GM23248 (cell line): ENCODE results near the gene CCL13. TPM values are rescaled to one million over a fixed set of nuclear protein-coding genes. Genes with fewer than 3 reads are reported as not detected.

Source experiments
- DNase-seq: peaks from one replicate; pipeline ENCODE4 v3.0.0-alpha.2; 2015
- H2AFZ ChIP-seq: fragments of 200-600 bp; sonication (generic); 2 replicates; pipeline ENCODE4 v1.6.1; 2016; ENCODE audit warnings: antibody characterized with exemption
- H3F3A ChIP-seq: fragments of 200-600 bp; sonication (generic); 2 replicates; pipeline ENCODE4 v1.6.1; 2016; ENCODE audit warnings: mild to moderate bottlenecking, antibody characterized with exemption, mixed run types; ENCODE audit not compliant: insufficient read depth
- H3K27ac ChIP-seq: fragments of 200-600 bp; sonication (generic); 2 replicates; pipeline ENCODE4 v1.5.1; 2016; ENCODE audit warnings: mild to moderate bottlenecking
- H3K27me3 ChIP-seq: fragments of 200-600 bp; sonication (generic); replicated peaks from 2 replicates; pipeline ENCODE4 v1.6.1; 2016; ENCODE audit warnings: mild to moderate bottlenecking; ENCODE audit not compliant: insufficient read depth
- H3K36me3 ChIP-seq: fragments of 200-600 bp; sonication (generic); 2 replicates; pipeline ENCODE4 v1.6.1; 2016; ENCODE audit warnings: low read depth, mild to moderate bottlenecking
- H3K4me1 ChIP-seq: fragments of 200-600 bp; sonication (generic); 2 replicates; pipeline ENCODE4 v1.6.1; 2016; ENCODE audit warnings: mild to moderate bottlenecking; ENCODE audit not compliant: insufficient read depth
- H3K4me2 ChIP-seq: fragments of 200-600 bp; sonication (generic); one replicate; pipeline ENCODE4 v1.6.1; 2016; ENCODE audit warnings: mild to moderate bottlenecking; ENCODE audit not compliant: unreplicated experiment
- H3K4me3 ChIP-seq: fragments of 200-600 bp; sonication (generic); 2 replicates; pipeline ENCODE4 v1.5.1; 2016; ENCODE audit warnings: mild to moderate bottlenecking
- H3K79me2 ChIP-seq: fragments of 200-600 bp; sonication (generic); 2 replicates; pipeline ENCODE4 v1.6.1; 2016; ENCODE audit warnings: mild to moderate bottlenecking; ENCODE audit not compliant: insufficient read depth
- H3K9ac ChIP-seq: fragments of 200-600 bp; sonication (generic); 2 replicates; pipeline ENCODE4 v1.6.1; 2016; ENCODE audit warnings: mild to moderate bottlenecking
- H3K9me2 ChIP-seq: fragments of 200-600 bp; sonication (generic); 2 replicates; pipeline ENCODE4 v1.6.1; 2016; ENCODE audit warnings: mixed run types, mild to moderate bottlenecking, moderate library complexity; ENCODE audit not compliant: insufficient read depth
- H3K9me3 ChIP-seq: fragments of 200-600 bp; sonication (generic); one replicate; pipeline ENCODE4 v1.6.1; 2017; ENCODE audit warnings: low read depth
- H4K20me1 ChIP-seq: fragments of 200-600 bp; sonication (generic); 2 replicates; pipeline ENCODE4 v1.6.0; 2016; ENCODE audit not compliant: insufficient read depth
- EZH2 ChIP-seq: fragments of 200-600 bp; sonication (generic); IDR thresholded peaks from 2 replicates; pipeline ENCODE4 v1.6.1; 2018; ENCODE audit warnings: antibody characterized with exemption, mild to moderate bottlenecking; ENCODE audit not compliant: insufficient read depth, poor library complexity, severe bottlenecking
- EZH2phosphoT487 ChIP-seq: fragments of 200-600 bp; sonication (generic); IDR thresholded peaks from 2 replicates; pipeline ENCODE4 v1.6.1; 2018; ENCODE audit warnings: antibody characterized with exemption, moderate library complexity, mild to moderate bottlenecking, low read depth; ENCODE audit not compliant: insufficient read depth
- WGBS, 2 experiments: methylation state at CpG; one replicate each; pipeline ENCODE4 v1.1.6; 2015 to 2017; ENCODE audit warnings: low lambda C conversion rate in 2 of 2, low coverage in 1 of 2; ENCODE audit errors: missing lambda C conversion rate in 2 of 2; 5-methylcytosine and 5-hydroxymethylcytosine counted together
- in situ Hi-C: fragments of 300-500 bp; cut with MboI; formaldehyde crosslinking; loops from 2 replicates; pipeline ENCODE4 v1.15.0; 2020
- polyA plus RNA-seq: library from polyadenylated mRNA; unstranded; fragments of >200 nt; fragmentation: Nextera tagmentation; extraction: Ambion mirVana; gene quantifications from 2 replicates; pipeline ENCODE4 v1.2.1, GENCODE V29; 2016
- total RNA-seq: library from RNA; depleted of rRNA; stranded (reverse); fragments of >200 nt; shearing (Covaris generic); gene quantifications from 2 replicates; pipeline ENCODE4 v1.2.3, GENCODE V29; 2014; rRNA removed

Gene CCL13
- total and polyA plus RNA-seq, 2 experiments from 2014 or later: not detected

GRCh38 chr17:34403006-34403405, 46.7 kb downstream of the CCL13 start:
- Histone ChIP-seq H3K27ac (no peak overlapping the region), H3F3A (no peaks in the 10 kb centered on the region), H3K9ac (no peak overlapping the region), H4K20me1 (no peaks in the 10 kb centered on the region), H3K4me3 (no peak overlapping the region), H2AFZ (no peak overlapping the region), H3K36me3 (no peaks in the 10 kb centered on the region), H3K4me2 (no peak overlapping the region), H3K9me3 (no peaks in the 10 kb centered on the region), H3K4me1 (no peaks in the 10 kb centered on the region), H3K27me3 (peaks cover 4% of the 10 kb centered on the region), H3K79me2 (no peaks in the 10 kb centered on the region), H3K9me2 (no peaks in the 10 kb centered on the region)
- no peak for DNase-seq
- in situ Hi-C loops: loop anchor here (25.0 kb wide), 1 partner anchor 709 kb away; the partner anchor contains the start of genes FNDC8 and RAD51D
- WGBS, 2 experiments: 40 to 47% methylated on average over 4 of the region's 4 CpGs
- TF ChIP-seq EZH2phosphoT487 (no peak), EZH2 (no peak)

DNA sequence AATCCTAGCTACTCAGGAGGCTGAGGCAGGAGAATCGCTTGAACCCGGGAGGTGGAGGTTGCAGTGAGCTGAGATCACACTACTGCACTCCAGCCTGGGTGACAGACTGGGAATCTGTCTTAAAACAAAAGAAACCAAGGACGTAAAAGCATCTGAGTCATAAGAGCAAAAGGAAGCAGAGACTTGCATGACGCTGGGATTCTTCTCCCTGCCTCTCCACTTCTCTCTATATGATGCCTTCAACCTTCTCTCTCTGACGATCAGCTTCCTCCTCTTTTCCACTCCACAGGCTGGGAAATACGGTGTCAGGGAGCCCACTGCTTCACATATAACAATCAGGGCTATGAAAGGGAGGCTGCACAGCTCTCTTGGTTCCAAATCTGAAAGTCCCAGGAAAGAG, 49.9 kb downstream of the CCL13 start:
- H3K27ac ChIP-seq: no peak overlapping the region

More for the DNA sequence above, 49.9 kb downstream of the CCL13 start:
- 40 to 41% methylated on average over 6 of the region's 6 CpGs for WGBS, 2 experiments
- Histone ChIP-seq H3K27me3 (0 out of 2 replicates have a peak, but pooled peaks cover 8% of the 10 kb centered on the region), H3K79me2 (no peaks in the 10 kb centered on the region), H2AFZ (no peak overlapping the region), H3K4me2 (no peak overlapping the region), H3K4me1 (no peaks in the 10 kb centered on the region), H3K36me3 (no peaks in the 10 kb centered on the region), H3K4me3 (no peak overlapping the region), H3F3A (no peaks in the 10 kb centered on the region), H3K9me3 (no peaks in the 10 kb centered on the region), H3K9ac (no peak overlapping the region), H4K20me1 (no peaks in the 10 kb centered on the region), H3K9me2 (no peaks in the 10 kb centered on the region)
- no peak for DNase-seq
- TF ChIP-seq EZH2phosphoT487: no peak
- no peak for TF ChIP-seq EZH2
- in situ Hi-C loops: loop anchor here (25.0 kb wide), 1 partner anchor 706 kb away; the partner anchor contains the start of genes FNDC8 and RAD51D

Other genes starting within 250 kb of the CCL13 start
- gene CCL2, start 101.2 kb upstream of the CCL13 start, total RNA-seq: 28.3 and 33.1 TPM in 2 replicates
- gene CCL2, start 101.2 kb upstream of the CCL13 start, polyA plus RNA-seq: 111 and 115 TPM in 2 replicates
- gene CCL7, start 86.3 kb upstream of the CCL13 start, total RNA-seq: 4.9 and 7.3 TPM in 2 replicates
- 2.4 and 2.7 TPM in 2 replicates for gene CCL7, start 86.3 kb upstream of the CCL13 start, polyA plus RNA-seq
- not detected in 2 replicates for gene CCL11, start 70.7 kb upstream of the CCL13 start, total RNA-seq
- not detected in 2 replicates for gene CCL11, start 70.7 kb upstream of the CCL13 start, polyA plus RNA-seq
- not detected in 2 replicates for gene CCL8, start 37.0 kb upstream of the CCL13 start, total RNA-seq
- not detected in 2 replicates for gene CCL8, start 37.0 kb upstream of the CCL13 start, polyA plus RNA-seq
- gene CCL1, start 6.8 kb downstream of the CCL13 start, total RNA-seq: not detected in 2 replicates
- gene CCL1, start 6.8 kb downstream of the CCL13 start, polyA plus RNA-seq: not detected in 2 replicates
- gene TMEM132E, start 223.1 kb downstream of the CCL13 start, total RNA-seq: 0.11 TPM in 1 of 2 replicates, not detected in the other
- gene TMEM132E, start 223.1 kb downstream of the CCL13 start, polyA plus RNA-seq: not detected in 2 replicates